ENCODE data around the gene NADK2.

NADK2 gene

DNA sequence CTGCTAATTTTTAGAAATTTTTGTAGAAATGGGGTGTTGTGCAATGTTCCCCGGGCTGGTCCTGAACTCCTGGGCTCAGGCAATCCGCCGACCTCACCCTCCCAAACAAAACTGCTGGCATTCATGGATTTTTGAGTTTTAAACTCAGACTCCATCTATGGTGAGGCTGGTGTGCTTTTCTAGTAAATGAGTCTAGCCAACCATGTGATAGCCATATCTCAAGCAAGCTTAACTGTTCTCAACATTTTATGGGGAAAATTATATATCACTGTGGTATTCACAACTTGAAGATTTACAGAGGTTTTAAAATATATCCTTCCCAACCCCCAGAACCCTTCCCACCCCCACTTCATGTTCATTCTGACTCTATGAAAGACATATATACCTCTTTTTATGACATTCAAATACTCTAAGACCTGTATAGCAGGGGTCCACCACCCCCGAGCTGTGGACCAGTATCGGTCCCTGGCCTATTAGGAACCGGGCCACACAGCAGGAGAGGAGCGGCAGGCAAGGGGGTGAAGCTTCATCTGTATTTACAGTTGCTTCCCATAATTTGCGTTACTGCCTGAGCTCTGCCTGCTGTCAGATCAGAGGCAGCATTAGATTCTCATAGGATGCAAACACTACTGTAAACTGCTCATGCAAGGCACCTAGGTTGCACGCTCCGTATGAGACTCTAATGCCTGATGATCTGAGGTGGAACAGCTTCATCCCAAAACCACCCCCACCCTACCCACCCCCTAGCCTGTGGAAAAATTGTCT, 4.5 kb upstream of the NADK2 start:
- DNase-seq (ENCODE audit: low read depth in 2 of 2), result no peak

DNA sequence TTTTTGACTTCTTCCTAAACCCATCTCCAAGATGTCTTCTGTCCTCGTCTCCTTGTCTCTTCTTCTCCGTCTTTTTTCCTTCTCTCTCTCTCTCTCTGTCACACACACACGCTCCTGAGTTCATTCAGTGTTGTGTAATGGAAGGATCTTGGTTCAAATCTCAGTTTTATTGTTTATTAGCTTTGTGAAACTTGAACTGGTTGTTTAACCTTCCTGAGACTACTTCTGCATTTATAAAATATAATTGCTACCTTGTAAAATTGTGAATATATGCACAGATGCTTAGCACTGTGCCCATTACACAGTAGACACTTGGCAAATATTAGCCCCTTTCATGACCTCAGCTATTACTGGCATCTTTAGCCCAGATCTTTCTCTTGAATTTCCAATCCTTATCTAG, 2.4 kb upstream of the NADK2 start:
- DNase-seq (ENCODE audit: low read depth in 2 of 2), result no peak

DNA sequence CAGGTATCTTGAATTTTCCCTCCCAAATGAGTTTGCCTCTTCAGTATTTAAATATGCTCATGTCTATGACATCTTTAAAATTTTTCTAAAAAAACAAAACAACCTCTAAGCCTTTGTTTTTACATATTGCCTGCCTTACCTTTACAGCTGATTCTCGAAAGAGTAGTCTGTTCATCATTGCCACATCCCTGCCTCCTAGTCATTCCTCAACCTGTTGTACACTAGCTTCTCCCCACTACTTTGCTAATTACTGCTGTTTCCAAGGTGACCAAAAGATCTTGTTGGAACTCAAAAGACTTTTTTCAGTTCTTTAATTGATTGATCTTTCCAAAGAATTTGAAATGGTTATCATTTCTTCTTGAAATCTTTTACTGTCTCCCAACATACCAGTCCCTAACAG, 1.9 kb upstream of the NADK2 start:
- no peak for DNase-seq (ENCODE audit: low read depth in 2 of 2)

DNA sequence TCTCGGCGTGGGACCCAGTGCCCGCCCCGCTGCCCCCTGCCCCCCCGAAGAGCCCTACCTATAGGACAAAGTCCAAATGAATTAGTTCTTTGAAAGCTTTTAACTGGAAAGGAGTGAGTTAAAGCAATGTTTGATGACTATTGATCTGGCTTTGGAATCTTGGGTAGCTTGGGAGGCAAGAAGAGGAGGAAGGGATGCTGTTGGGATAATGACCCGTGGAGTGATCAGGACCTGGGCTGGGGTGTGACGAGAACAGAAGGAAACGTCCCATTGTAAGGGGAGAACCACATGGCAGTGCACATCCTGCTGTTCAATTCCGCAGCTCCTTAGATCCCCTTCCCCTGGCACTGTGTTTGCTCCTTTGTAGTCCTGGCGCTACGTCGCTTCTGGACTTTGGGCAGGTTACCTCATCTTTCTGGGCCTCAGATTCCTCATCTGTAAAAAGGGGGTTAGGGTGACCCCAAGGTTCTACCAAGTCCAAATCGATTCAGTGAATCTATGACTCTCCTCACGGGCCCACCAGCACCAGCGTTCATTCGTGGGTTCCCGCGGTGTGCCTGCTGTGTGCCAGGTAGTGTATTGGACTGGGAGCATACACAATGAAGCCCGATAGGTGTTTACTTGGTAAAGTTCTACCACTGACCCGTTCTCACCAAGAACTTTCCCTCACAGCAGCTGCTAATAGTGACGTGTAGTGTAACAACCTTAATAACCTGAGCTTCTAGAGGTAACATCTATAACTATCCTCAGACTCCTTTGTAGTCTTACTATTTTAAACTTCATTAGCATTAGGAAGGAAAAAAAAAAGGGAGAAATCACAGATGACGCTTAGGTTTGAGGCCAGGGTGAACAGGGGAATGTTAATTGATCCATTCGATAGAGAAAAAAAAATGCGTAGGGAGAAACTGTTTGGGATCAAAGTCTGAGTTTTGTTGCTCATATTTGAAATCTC, 1.1 kb upstream of the NADK2 start:
- DNase-seq (ENCODE audit: low read depth in 2 of 2), result peak in 1 of 2 experiments; percentile 4

DNA sequence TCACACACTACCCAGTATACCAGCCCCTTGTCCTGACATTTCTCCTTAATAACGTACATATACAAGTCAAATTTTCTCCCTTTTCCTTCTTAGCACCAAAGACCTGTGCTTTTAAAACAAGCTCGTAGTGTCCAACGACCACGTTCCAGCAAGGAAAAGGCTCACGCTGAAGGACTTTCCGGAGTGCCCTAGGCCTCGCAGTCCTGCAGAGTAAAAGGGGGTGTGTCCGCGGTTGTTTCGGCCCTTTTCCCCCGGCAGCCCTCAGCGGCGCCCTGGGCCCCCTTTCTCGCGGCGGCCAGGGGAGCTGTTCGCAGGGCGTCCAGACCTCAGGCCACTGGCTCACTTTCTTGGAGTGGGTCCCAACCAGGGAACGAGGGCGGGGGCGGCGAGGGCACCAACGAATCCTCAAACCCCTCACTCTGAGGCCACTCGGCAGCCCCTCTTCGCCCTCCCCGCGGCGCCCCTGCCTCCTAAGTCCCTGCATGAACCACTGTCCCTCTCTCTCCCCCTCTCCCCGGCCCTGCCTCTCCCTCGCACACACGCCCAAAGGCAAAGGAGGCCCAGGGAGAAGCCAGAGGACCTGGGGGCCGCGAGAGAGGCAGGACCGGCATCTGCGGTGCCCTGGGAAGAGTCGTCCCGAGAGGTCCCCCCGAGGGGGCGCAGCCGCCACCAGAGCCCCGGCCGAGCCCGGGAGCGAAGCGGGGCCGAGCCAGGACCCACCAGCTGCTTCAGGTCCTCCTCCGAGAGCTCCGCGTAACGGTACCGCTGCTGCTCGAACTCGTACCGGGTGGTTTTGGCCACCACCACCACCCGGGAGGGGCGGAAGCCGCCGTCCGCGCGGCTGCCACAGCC, 720 bp downstream of the NADK2 start:
- peak; percentile 11 to 28 for DNase-seq (ENCODE audit: low read depth in 2 of 2)

DNA sequence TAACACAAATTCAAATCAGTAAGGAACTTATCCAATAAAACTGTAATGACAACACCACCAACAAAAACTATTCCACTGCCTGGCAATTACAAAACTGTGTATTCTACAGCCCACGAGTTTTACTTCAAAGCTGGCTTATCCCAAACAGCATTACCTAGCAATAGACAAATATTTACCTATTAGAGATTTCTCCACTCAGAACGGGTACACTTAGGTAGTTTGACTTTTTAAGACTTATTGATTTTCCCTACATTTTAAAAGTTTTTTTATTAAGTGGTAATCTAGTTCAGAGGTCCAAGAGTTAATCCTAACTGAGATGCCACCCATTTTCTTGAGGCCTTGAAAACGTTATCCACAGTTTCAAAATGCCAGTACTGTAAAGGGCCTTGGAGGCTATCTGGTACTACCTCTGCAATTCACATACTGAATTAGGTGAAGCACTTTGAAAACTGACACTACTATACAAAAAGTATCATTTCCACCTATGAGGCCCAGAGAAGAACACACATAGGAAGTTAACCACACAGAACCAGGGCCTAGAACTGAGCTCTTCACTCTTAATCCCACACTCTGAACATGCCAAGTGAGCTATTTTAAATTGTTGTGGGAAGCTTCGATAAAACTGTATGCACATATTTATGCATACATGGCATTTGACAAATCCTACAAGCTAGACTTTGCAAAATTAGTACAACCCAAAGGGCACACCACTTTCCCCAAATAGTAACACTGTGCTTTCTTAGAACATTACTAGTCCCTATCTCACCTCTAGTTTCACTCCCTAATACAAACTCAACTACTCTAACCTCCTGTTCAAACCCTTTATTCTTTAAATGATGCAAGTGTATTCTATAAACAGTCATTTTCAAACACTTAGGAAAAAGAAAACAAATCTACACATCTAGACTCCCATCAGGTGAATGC, 2.1 kb downstream of the NADK2 start:
- DNase-seq (ENCODE audit: low read depth in 2 of 2), result no peak

DNA sequence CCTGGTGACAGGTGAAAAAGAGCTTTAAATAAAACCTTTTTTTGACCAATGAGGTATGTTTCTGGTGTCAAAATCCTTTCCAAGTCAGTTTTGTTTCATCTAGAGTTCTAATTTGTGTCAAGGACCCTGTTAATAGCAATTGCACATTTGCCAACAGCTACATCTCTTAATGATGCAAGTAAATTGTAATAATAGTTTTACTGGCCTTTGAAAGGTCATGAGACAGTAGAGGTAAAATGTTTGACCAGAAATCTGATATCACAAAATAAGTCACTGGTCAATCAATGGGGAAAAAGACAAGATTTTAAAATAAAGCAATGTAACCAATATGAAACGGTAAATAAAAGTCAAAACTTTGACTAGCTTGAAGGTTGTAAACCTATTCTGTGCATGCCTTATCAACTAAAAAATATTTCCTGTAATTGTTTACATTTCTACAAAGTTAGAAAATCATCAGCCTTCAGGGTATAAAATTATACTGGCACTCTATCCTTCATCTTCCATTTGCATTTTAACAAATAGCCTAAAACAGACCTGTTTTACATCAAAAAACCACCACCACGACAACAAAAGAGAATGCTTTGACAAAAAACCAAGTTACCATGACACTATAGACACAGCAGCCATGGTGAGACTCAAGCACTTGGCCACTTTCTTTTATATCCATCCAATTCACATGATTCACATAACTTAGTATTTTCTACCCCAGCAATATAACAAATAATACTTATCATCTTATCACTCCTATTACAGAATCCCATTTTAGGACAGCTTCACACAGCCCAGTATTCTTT, 3.0 kb downstream of the NADK2 start:
- DNase-seq (ENCODE audit: low read depth in 2 of 2), result no peak

DNA sequence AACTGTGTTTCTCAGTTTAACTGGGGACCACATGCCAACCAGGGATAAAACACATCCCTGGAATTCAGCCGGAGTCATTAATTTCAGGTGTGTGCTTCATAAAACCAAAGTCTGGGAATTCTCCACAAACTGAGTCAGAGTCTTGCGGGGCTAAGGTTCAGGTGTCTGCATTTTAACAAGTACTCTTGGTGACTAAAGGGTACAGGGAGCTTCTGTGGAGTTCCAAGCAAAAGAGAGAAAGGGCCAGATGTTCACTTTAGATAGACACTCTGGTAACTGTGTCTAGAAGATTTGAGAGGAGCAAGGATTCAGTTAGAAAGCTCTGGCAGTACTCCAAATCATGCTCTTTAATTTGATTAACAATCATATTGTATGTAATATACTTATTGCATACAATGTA, 4.0 kb downstream of the NADK2 start:
- DNase-seq (ENCODE audit: low read depth in 2 of 2), result no peak

DNA sequence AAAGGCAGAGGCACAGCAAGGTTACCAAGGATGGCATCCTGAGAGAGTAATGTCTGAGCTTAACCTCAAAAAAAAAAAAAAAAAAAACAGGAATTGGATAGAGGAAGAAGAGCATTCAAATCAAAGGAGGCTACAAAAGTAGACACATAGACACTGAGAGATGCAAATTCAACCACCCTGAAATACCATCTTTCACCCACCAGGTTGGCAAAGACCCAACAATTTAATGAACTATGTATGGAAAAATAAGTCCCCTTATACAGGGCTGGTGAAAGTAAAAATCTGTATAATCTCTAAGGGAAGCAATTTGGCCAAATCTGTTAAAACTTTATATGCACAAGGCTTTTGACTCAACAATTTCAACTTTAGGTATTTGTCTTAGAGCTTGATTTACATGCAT, 4.9 kb downstream of the NADK2 start:
- DNase-seq (ENCODE audit: low read depth in 2 of 2), result no peak

DNA sequence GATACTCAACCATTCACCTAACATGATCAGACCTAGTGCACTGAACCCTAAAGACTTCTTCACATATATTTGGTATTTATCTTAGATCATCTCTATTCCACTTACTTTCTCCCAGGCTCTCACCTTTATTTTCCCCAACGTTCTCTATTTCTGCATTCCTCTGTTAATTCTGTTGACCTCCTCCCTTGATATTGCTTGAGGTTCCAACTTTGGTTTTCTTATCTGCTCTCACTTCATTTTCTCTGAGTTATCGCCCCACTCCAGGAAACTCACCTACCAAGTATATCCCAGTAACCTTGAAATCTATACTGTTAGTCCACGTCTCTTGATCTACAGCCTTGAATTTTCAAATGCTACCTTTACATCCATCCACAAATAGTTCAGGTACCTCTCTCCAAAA, 9.2 kb downstream of the NADK2 start:
- no peak for DNase-seq (ENCODE audit: low read depth in 2 of 2)

DNA sequence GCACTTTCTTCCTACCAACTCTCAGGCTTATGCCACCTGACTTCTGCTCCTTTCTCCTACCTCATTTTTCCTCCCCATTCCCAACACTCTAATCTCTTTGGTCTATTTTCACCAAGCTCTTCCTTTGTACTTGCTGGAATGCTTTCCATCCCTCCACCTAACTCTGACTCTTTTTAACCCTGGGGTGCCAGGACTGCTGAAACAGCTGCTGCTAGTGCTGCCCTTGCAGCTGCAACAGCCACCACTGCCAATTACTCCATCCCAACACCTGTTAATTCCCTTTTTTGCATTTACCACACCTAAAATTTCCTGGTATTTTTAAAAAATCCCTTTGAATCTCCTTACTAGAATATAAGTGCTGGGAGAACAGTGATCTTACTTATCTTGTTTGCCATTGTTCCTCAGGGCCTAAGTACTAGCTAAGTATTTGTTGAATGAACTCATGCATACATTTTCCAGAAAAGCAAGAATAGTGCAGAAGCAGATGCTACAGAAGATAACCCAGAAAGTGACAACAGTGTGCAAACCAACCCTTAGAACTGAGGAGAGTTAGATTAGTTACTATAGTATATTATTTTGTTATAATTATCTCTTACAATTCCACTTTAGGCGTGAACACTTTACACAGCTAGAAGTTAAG, 11.5 kb downstream of the NADK2 start:
- no peak for DNase-seq (ENCODE audit: low read depth in 2 of 2)

DNA sequence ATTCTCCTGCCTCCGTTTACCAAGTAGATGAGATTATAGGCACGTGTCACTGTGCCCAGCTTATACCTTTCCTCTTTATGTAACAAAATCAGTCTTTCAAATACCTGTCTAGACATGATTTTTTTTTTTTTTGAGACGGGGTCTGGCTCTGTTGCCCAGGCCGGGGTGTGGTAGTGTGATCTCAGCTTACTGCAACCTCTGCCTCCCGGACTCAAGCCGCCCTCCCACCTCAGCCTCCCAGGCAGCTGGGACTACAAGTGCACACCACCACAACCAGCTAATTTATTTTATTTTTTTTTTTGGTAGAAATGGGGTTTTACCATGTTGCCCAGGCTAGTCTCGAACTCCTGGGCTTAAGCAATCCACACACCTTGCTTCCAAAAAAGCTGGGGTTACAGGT, 13.2 kb downstream of the NADK2 start:
- no peak for DNase-seq (ENCODE audit: low read depth in 2 of 2)

DNA sequence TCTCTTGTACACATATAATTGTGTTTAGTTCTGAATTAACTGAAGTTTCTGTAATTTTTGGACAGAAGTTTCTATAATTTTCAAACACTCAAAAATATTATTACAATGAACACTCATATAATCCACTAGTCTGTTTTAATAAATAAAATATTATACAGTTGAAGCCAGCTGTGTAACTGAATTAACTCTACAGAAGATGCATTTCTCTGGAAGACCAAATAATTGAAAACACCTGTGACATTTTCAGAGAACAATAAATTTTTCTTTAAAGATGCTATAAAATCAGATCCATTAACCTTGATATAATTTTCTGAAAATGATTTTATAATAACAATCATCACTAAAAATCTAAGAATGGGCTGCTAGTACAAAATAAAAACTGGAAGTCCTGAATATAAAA, 14.7 kb downstream of the NADK2 start:
- DNase-seq (ENCODE audit: low read depth in 2 of 2), result no peak

DNA sequence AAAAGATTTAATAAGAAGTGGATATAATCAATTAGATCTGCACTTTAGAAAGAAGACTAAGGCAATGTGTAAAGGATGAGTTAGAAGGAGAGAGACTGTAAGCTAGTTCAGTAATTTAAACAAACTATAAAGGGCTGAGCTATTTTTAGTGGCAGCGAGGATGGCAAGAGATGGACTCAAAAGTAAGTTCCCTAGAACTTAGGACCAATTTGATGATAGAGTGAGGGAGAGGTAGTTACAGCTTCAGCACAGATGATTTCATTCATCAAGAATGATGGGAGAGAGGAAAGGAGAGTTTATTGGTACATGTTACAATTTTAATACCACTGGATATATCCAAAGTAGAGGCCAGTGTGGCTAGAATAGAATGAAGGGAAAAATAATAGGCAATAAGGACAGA, 19.1 kb downstream of the NADK2 start:
- DNase-seq (ENCODE audit: low read depth in 2 of 2), result no peak

DNA sequence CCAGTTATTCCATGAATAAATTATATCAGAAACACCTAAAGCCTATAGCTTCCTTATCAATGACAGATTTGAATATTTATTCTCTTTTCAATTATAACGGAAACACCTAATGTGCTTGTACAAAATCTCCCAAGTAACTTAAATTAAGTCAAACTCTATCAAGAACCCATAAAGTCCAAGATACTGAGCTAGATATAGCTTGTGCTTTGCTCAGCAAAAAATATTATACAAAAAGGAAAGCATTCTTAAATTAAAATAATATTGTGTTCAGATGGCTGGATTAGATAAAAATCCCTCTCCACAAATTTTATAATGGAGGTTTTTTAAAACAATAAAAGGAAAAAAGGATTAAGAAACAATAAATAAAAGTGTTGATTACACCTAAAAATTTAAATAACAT, 23.7 kb downstream of the NADK2 start:
- no peak for DNase-seq (ENCODE audit: low read depth in 2 of 2)

DNA sequence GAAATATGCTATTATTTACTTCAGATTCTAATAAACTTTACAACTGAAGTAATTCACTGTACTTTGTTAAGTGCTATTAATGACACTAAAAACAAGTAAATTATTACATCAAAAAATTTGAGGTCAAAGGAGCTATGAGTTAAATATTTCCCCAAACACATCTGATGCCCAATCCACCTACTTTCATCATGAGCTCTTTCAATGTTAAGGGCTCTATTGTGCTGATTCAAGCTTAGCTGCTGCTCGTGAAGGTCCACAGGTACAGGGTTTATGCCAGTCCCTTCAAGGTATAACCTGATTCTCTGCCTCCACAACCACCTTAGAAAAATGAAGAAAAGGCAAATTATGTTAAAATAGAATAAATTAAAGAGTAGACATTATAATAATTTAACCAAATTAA, 24.2 kb downstream of the NADK2 start:
- no peak for DNase-seq (ENCODE audit: low read depth in 2 of 2)

DNA sequence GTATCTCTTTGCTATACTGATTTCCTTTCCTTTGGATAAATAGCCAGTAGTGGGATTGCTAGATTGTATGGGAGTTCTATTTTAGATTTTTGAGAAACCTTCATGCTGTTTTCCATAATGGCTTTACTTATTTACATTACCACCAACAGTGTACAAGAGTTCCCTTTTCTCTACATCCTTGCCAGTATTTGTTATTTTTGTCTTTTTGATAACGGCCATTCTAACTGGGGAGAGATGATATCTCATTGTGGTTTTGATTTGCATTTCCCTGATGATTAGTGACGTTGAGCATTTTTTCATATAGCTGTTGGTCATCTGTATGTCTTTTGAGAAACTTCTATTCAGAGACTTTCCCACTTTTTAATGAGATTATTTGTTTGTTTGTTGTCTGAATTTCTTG, 25.8 kb downstream of the NADK2 start:
- no peak for DNase-seq (ENCODE audit: low read depth in 2 of 2)

DNA sequence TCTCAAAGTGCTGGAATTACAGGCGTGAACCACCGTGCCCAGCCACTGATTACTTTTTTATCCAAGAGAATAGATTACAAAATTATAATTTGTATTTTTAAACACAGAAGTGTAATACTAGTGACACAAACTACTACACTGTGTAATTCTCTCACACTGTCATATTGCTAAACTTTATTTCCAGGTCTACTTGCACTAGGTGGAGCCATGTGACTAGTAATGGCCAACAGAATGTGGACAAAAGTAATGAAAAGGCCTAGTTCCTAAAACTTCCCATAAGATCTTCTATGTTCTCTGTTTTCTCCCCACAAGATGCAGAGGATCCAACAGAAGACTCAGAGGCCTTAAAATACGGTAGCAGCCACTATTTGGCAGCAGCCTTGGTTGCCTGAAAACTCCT, 27.3 kb downstream of the NADK2 start:
- DNase-seq (ENCODE audit: low read depth in 2 of 2), result no peak

DNA sequence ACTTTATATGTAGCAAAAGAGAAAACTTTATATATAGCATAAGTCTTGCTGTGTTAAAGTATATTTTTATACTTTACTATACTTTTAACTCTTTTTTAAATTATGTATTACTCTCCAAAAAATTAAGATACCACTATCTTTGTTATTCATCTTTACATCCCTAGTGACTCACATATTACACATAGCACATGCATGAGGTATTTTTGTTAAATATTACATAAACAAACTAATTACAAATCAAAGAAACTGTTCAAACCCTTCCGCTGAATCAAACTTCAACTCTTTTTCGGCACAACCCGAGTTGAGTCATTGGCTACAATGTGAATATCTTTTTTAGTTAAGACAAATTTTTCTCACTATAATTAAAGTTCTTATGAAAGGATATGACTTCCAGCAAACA, 32.1 kb downstream of the NADK2 start:
- DNase-seq (ENCODE audit: low read depth in 2 of 2), result no peak

DNA sequence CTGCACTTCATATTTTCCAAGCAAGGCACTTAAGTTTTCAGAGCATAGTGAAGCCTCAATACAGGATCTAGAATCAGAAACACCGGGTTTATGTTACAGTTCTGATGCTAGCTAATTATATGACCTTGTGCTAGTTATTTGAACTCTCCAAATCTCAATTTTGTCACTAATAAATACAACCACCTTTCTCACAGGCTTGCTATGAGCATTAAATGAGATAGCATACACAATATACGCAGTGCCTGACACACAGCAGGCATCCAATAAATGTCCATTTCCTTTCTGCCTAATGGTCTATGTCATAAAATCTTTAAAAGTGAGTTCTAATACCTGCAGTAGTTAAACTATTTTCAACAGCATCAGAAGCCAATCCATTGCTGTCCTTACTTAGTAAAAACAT, 32.9 kb downstream of the NADK2 start:
- DNase-seq (ENCODE audit: low read depth in 2 of 2), result no peak

Measured in stimulated activated CD4-positive, alpha-beta T cell treated with anti-CD3 and anti-CD28 coated beads, Interleukin-12 subunit alpha, Interleukin-12 subunit beta, amount 100 ng/mL, for 24 hours (primary cell).